Transverse colon (tissue), 4 donors: ENCODE measurements around the gene C9orf78. TPM values are rescaled to one million over a fixed set of nuclear protein-coding genes. Genes with fewer than 3 reads are reported as not detected.
A peak's percentile ranks its signal among the peaks of the same experiment; 100 is the strongest.
"Not testable (repeated sequence)": the region's sequence is repeated elsewhere in the genome, so short reads cannot be mapped to it uniquely, and the experiment has no call there.

ENCODE experiments used
- DNase-seq: peaks from one replicate; pipeline ENCODE4 v3.0.0-alpha.2; 2019
- H3K27ac ChIP-seq, 4 donors: fragments of 200-600 bp; sonication (generic); 2 replicates each; pipeline ENCODE4 v1.5.1; 2016 to 2018; ENCODE audit warnings: inconsistent platforms in 4 of 4
- H3K27me3 ChIP-seq: fragments of 200-600 bp; sonication (generic); 2 replicates; pipeline ENCODE4 v1.5.1; 2017; ENCODE audit warnings: inconsistent platforms
- H3K36me3 ChIP-seq, 4 donors: fragments of 200-600 bp; sonication (generic); 2 replicates each; pipeline ENCODE4 v1.5.1; 2017 to 2019; ENCODE audit warnings: inconsistent platforms in 4 of 4
- H3K4me1 ChIP-seq, 4 donors: fragments of 200-600 bp; sonication (generic); 2 replicates each; pipeline ENCODE4 v1.5.1; 2017 to 2020; ENCODE audit warnings: inconsistent platforms in 4 of 4
- H3K4me3 ChIP-seq, 4 donors: fragments of 200-600 bp; sonication (generic); 1 replicate in 1 of 4; 2 replicates in 3 of 4; pipeline versions ENCODE4 v1.5.1 to v1.6.1; 2017 to 2019; ENCODE audit warnings: inconsistent platforms in 4 of 4
- H3K9me3 ChIP-seq, 2 donors: fragments of 200-600 bp; sonication (generic); 2 replicates each; pipeline ENCODE4 v1.5.1; 2017 to 2019; ENCODE audit warnings: inconsistent platforms in 2 of 2
- EP300 ChIP-seq: sonication (generic); formaldehyde crosslinking; IDR thresholded peaks from one replicate; pipeline ENCODE4 v1.6.1; 2017; ENCODE audit warnings: antibody characterized with exemption, low read depth
- POLR2A ChIP-seq: fragments of 450-650 bp; IDR thresholded peaks from one replicate; pipeline ENCODE4 v1.6.1; 2016; ENCODE audit warnings: antibody characterized with exemption, mild to moderate bottlenecking, moderate library complexity
- POLR2AphosphoS5 ChIP-seq, 3 donors: sonication (generic); formaldehyde crosslinking; IDR thresholded peaks; one replicate each; pipeline ENCODE4 v1.6.1; 2016; ENCODE audit warnings: antibody characterized with exemption in 3 of 3
- WGBS, 2 donors: methylation state at CpG; one replicate each; pipeline ENCODE4 v1.1.5; 2018; ENCODE audit warnings: low coverage in 1 of 2; 5-methylcytosine and 5-hydroxymethylcytosine counted together
- in situ Hi-C, 4 donors: fragments of 200-750 bp; cut with MboI; loops; one replicate each; pipeline versions ENCODE4 v1.15.0 to v1.15.1; 2017; ENCODE audit warnings: low sequenced_read_pairs in 3 of 4, low pct_ligation_motif_present in 1 of 4, low pct_unique_long_range_greater_than_20kb in 1 of 4
- intact Hi-C: fragments of 100-400 bp; cut with DNase I; formaldehyde crosslinking; loops from one replicate; pipeline ENCODE4 v1.15.1; 2023; ENCODE audit warnings: low total_unique reads
- total RNA-seq, 4 donors: library from RNA; depleted of rRNA; stranded (reverse); fragments of >200 nt; gene quantifications; one replicate each; pipeline ENCODE4 v1.1.0, GENCODE V29; 2016
- TF ChIP-seq, protein P1 (sequence below), 5 experiments: fragments of 200-600 bp in 3 of 5; fragments of 450-650 bp in 2 of 5; sonication (generic) in 3 of 5; IDR thresholded peaks; 1 replicate in 2 of 5; 2 replicates in 3 of 5; pipeline ENCODE4 v1.5.1; 2016 to 2017; ENCODE audit warnings: antibody characterized with exemption in 5 of 5, inconsistent platforms in 3 of 5, mild to moderate bottlenecking in 2 of 5, moderate library complexity in 1 of 5

The C9orf78 gene
- total RNA-seq, 4 donors from 2014 or later = 43.6 to 263 (median 47.7) TPM

DNA sequence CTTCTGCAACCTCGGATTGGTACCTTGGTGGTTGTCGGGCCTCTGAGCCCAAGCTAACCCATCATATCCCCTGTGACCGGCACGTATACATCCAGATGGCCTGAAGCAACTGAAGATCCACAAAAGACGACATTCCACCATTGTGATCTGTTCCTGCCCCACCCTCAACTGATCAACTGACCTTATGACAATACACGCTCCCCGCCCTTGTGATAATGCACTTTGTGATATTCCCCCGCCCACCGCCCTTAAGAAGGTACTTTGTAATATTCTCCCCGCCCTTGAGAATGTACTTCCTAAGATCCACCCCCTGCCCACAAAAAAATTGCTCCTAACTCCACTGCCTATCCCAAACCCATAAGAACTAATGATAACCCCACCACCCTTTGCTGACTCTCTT lies 48.6 kb downstream of the C9orf78 start:
- DNase-seq = no peak
- TF ChIP-seq, protein P1, sequence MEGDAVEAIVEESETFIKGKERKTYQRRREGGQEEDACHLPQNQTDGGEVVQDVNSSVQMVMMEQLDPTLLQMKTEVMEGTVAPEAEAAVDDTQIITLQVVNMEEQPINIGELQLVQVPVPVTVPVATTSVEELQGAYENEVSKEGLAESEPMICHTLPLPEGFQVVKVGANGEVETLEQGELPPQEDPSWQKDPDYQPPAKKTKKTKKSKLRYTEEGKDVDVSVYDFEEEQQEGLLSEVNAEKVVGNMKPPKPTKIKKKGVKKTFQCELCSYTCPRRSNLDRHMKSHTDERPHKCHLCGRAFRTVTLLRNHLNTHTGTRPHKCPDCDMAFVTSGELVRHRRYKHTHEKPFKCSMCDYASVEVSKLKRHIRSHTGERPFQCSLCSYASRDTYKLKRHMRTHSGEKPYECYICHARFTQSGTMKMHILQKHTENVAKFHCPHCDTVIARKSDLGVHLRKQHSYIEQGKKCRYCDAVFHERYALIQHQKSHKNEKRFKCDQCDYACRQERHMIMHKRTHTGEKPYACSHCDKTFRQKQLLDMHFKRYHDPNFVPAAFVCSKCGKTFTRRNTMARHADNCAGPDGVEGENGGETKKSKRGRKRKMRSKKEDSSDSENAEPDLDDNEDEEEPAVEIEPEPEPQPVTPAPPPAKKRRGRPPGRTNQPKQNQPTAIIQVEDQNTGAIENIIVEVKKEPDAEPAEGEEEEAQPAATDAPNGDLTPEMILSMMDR (IDR thresholded peaks at IDR 0.05) = no peak
- in situ Hi-C loops = loop anchor here (10.0 to 25.0 kb wide), 5 partner anchors 52 to 652 kb away; partner anchors contain the start of gene ASB6 (in 2 of the 4)
- Histone ChIP-seq H3K27ac (no peak overlapping the region), H3K36me3 (no peaks in the 10 kb centered on the region), H3K27me3 (peaks cover 16% of the 10 kb centered on the region), H3K9me3 (no peaks in the 10 kb centered on the region), H3K4me1 (peaks cover 0 to 10% (median 0%) of the 10 kb centered on the region in 4 donors), H3K4me3 (no peak overlapping the region)
- intact Hi-C loops = loop anchor here (10.0 kb wide), 1 partner anchor 652 kb away; no protein-coding TSS in a partner anchor
- 57 to 58% methylated on average over 7 to 10 of the region's 10 CpGs for WGBS, 2 donors

DNA sequence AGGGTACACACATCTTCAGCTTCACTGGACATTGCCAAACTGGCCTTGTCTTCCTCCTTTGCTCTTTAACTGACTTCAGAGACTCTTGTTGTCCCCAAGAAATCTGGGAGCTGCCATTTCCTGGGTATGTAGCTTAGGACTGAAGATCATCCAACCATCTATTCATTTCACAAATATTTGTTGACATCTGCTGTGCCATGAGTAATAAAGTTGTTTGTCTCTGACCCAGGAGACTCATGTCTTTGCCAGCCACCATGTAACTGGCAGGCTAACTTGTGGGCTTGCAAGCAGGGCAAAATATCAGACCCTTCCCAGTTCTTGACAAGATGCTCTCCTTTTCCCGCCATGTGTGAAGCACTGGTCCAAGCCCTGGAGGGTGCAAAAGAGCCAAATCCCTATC lies 49.2 kb downstream of the C9orf78 start:
- Histone ChIP-seq H3K27me3 (peaks cover 16% of the 10 kb centered on the region), H3K4me3 (no peak overlapping the region), H3K4me1 (peaks cover 0 to 10% (median 0%) of the 10 kb centered on the region in 4 donors), H3K36me3 (no peaks in the 10 kb centered on the region), H3K27ac (no peak overlapping the region), H3K9me3 (no peaks in the 10 kb centered on the region)
- TF ChIP-seq POLR2AphosphoS5 (IDR thresholded peaks at IDR 0.05) (no peak), EP300 (no peak)
- TF ChIP-seq, protein P1 (IDR thresholded peaks at IDR 0.05) = no peak
- in situ Hi-C loops (loop anchor here (10.0 to 25.0 kb wide), 5 partner anchors 51 to 651 kb away; partner anchors contain the start of gene ASB6 (in 2 of the 4)), intact Hi-C loops (loop anchor here (10.0 kb wide), 1 partner anchor 651 kb away; no protein-coding TSS in a partner anchor)
- DNase-seq = no peak
- 95% methylated on average over 1 of the region's 1 CpG; no CpG with 5 or more reads in 1 of the 2 donors for WGBS, 2 donors

DNA sequence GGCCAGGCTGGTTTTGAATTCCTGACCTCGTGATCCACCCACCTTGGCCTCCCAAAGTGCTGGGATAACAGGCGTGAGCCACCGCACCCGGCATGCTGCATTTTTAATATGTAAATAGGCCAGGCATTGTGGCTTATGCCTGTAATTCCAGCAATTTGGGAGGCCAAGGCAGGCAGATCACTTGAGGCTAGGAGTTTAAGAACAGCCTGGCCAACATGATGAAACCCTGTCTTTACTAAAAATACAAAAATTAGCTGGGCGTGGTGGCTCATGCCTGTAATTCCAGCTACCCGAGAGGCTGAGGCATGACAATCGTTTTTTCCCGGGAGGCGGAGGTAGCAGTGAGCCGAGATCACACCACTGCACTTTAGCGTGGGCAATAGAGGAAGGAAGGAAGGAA lies 50.1 kb downstream of the C9orf78 start:
- WGBS, 2 donors = 60 to 66% methylated on average over 4 to 11 of the region's 11 CpGs
- intact Hi-C loops (loop anchor here (10.0 kb wide), 1 partner anchor 650 kb away; no protein-coding TSS in a partner anchor), in situ Hi-C loops (loop anchor here (5.0 to 25.0 kb wide), 9 partner anchors 43 to 650 kb away; partner anchors contain the start of gene ASB6 (in 2 of the 4))
- H3K4me1 ChIP-seq, H3K9me3 ChIP-seq, H3K36me3 ChIP-seq, H3K4me3 ChIP-seq, H3K27ac ChIP-seq, DNase-seq: not testable (repeated sequence)
- H3K27me3 ChIP-seq = peaks cover 16% of the 10 kb centered on the region

DNA sequence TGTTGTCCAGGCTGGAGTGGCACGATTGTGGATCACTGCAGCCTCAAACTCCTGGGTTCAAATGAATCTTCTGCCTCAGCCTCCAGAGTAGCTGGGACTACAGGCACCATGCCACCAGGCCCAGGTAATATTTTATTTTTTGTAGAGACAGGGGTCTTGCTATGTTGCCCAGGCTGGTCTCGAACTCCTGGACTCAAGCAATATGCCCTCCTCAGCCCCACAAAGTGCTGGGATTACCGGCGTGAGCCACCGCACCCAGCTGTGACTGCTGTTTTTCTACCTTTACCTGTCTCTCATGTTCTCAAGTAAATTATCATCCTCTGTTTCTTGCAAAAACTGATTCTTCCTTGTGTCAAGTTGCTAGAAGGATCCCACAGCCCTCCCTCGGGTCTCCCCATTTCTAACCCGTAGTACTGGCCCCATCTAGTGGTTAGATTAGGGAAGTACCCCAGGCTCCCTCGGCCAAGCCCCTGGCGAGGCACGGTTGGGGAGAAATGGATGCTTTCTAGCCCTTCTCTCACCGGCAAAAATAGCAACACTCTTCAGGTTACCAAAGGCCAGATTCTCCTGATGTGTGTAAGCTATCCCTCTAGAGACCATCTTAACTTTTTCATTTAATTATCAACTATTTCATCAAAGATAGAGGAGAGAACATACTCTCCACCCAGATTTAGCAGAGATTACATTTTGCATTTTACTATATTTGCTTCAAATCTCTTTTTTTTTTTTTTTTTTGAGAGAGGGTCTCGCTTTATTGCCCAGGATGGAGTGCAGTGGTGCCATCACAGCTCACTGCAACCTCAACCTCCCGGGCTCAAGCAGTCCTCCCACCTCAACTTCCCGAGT lies 51.3 kb downstream of the C9orf78 start:
- DNase-seq = peak; percentile 75
- Histone ChIP-seq H3K4me3 (no peak overlapping the region), H3K4me1 (no peaks in the 10 kb centered on the region), H3K27me3 (peaks cover 13% of the 10 kb centered on the region), H3K27ac (no peak overlapping the region), H3K36me3 (no peaks in the 10 kb centered on the region), H3K9me3 (no peaks in the 10 kb centered on the region)
- in situ Hi-C loops (loop anchor here (5.0 to 25.0 kb wide), 9 partner anchors 41 to 649 kb away; partner anchors contain the start of gene ASB6 (in 2 of the 4)), intact Hi-C loops (loop anchor here (1.0 to 10.0 kb wide), 2 partner anchors 46 to 649 kb away; no protein-coding TSS in a partner anchor)
- no peak for TF ChIP-seq POLR2A
- TF ChIP-seq, protein P1 (IDR thresholded peaks at IDR 0.05) = peak; percentile 89 to 94 (median 92)
- 28 to 66% methylated on average over 4 to 14 of the region's 14 CpGs for WGBS, 2 donors
